Breast epithelium (tissue), 4 donors: Measurements from ENCODE around the gene SLC39A11. TPM values are rescaled to one million over a fixed set of nuclear protein-coding genes. Genes with fewer than 3 reads are reported as not detected.

Experiments used
- DNase-seq, 2 donors: peaks; one replicate each; pipeline ENCODE4 v3.0.0-alpha.2; 2019; ENCODE audit warnings: low spot score in 2 of 2
- H3K27ac ChIP-seq, 2 donors: fragments of 200-600 bp; sonication (generic) in 1 of 2; one replicate each; pipeline ENCODE4 v1.5.1; 2016 to 2019; ENCODE audit warnings: mild to moderate bottlenecking in 1 of 2
- H3K27me3 ChIP-seq, 2 donors: fragments of 200-600 bp; sonication (generic) in 1 of 2; one replicate each; pipeline versions ENCODE4 v1.5.1 to v1.6.0; 2017 to 2019; ENCODE audit warnings: control low read depth in 1 of 2, mild to moderate bottlenecking in 1 of 2
- H3K36me3 ChIP-seq: fragments of 200-600 bp; one replicate; pipeline ENCODE4 v1.5.1; 2019
- H3K4me1 ChIP-seq, 2 donors: fragments of 200-600 bp; sonication (generic); one replicate each; pipeline ENCODE4 v1.5.1; 2016 to 2019; ENCODE audit warnings: control low read depth in 1 of 2
- H3K4me3 ChIP-seq, 3 donors: fragments of 200-600 bp; sonication (generic); 1 replicate in 2 of 3; 2 replicates in 1 of 3; pipeline ENCODE4 v1.5.1; 2016 to 2019; ENCODE audit warnings: mild to moderate bottlenecking in 3 of 3, moderate library complexity in 2 of 3
- H3K9me3 ChIP-seq, 2 donors: fragments of 200-600 bp; sonication (generic) in 1 of 2; one replicate each; pipeline ENCODE4 v1.5.1; 2016 to 2019; ENCODE audit warnings: control low read depth in 1 of 2
- CTCF ChIP-seq, 3 donors: fragments of 450-650 bp; IDR thresholded peaks; one replicate each; pipeline ENCODE4 v1.5.1; 2016 to 2017; ENCODE audit warnings: antibody characterized with exemption in 3 of 3, mild to moderate bottlenecking in 3 of 3, moderate library complexity in 3 of 3
- POLR2A ChIP-seq: fragments of 450-650 bp; IDR thresholded peaks from one replicate; pipeline ENCODE4 v1.6.1; 2016; ENCODE audit warnings: antibody characterized with exemption, mild to moderate bottlenecking, moderate library complexity
- POLR2AphosphoS5 ChIP-seq, 3 donors: sonication (generic); formaldehyde crosslinking; IDR thresholded peaks; one replicate each; pipeline ENCODE4 v1.6.1; 2017; ENCODE audit warnings: antibody characterized with exemption in 3 of 3
- intact Hi-C: fragments of 100-400 bp; cut with DNase I; formaldehyde crosslinking; loops from one replicate; pipeline ENCODE4 v1.15.1; 2023; ENCODE audit warnings: low total_unique reads
- total RNA-seq, 3 donors: library from RNA; depleted of rRNA; stranded (reverse); fragments of >200 nt; gene quantifications; one replicate each; pipeline ENCODE4 v1.1.0, GENCODE V29; 2016

Gene SLC39A11
- total RNA-seq, 3 donors from 2014 or later: 31.8 to 54.6 (median 47.0) TPM

- intact Hi-C loops: loop anchor here (2.0 kb wide), 1 partner anchor 75 kb away; no protein-coding TSS in a partner anchor
- TF ChIP-seq POLR2A: no peak
- no peak for TF ChIP-seq POLR2AphosphoS5 (IDR thresholded peaks at IDR 0.05)
- no peak for TF ChIP-seq CTCF (IDR thresholded peaks at IDR 0.05)
- Histone ChIP-seq H3K36me3 (no peaks in the 10 kb centered on the region), H3K4me3 (no peak overlapping the region), H3K27ac (no peak overlapping the region), H3K9me3 (peaks cover 19% of the 10 kb centered on the region in 2 donors), H3K27me3 (no peaks in the 10 kb centered on the region), H3K4me1 (no peaks in the 10 kb centered on the region)
- no peak for DNase-seq
These were observed 70.7 kb downstream of the SLC39A11 start for GRCh38 chr17:73021771-73022170.

- Histone ChIP-seq H3K9me3 (peaks cover 19% of the 10 kb centered on the region in 2 donors), H3K4me3 (no peak overlapping the region), H3K36me3 (no peaks in the 10 kb centered on the region), H3K4me1 (no peaks in the 10 kb centered on the region), H3K27me3 (no peaks in the 10 kb centered on the region), H3K27ac (no peak overlapping the region)
- TF ChIP-seq POLR2A: no peak
- TF ChIP-seq POLR2AphosphoS5 (IDR thresholded peaks at IDR 0.05): no peak
- no peak for TF ChIP-seq CTCF (IDR thresholded peaks at IDR 0.05)
- no peak for DNase-seq
- intact Hi-C loops: loop anchor here (2.0 kb wide), 1 partner anchor 73 kb away; no protein-coding TSS in a partner anchor
These were observed 72.4 kb downstream of the SLC39A11 start for GRCh38 chr17:73020110-73020509.

DNA sequence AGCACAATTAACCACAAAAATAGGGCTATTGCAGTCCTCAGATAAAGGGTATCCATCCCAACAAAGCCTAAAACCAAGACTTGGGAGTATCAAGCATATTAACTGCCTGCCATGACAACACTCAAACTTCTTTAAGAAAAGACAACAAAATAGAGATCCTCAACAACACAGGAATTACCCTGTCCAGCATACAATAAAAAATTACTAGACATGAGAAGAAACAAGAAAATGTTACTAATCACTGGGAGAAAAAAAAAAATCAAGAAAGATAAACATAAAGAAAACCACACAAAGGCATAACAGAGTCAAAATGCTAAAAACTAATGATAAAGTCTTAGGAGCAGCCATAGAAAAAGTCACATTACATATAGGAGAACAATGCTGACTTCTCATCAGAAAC lies 73.9 kb downstream of the SLC39A11 start:
- no peak for DNase-seq
- no peaks in the 10 kb centered on the region for H3K36me3 ChIP-seq
- intact Hi-C loops: no loop called here
- no peaks in the 10 kb centered on the region for H3K27me3 ChIP-seq
- H3K27ac ChIP-seq: no peak overlapping the region
- H3K4me1 ChIP-seq: no peaks in the 10 kb centered on the region
- no peak overlapping the region for H3K4me3 ChIP-seq
- TF ChIP-seq POLR2AphosphoS5 (IDR thresholded peaks at IDR 0.05) (no peak), CTCF (IDR thresholded peaks at IDR 0.05) (no peak), POLR2A (no peak)
- peaks cover 14 to 19% of the 10 kb centered on the region in 2 donors for H3K9me3 ChIP-seq

- H3K27me3 ChIP-seq: no peaks in the 10 kb centered on the region
- H3K4me1 ChIP-seq: no peaks in the 10 kb centered on the region
- H3K36me3 ChIP-seq: no peaks in the 10 kb centered on the region
- H3K4me3 ChIP-seq: no peak overlapping the region
- H3K27ac ChIP-seq: no peak overlapping the region
- intact Hi-C loops: no loop called here
- DNase-seq: no peak
- TF ChIP-seq POLR2A (no peak), CTCF (IDR thresholded peaks at IDR 0.05) (no peak), POLR2AphosphoS5 (IDR thresholded peaks at IDR 0.05) (no peak)
- H3K9me3 ChIP-seq: peaks cover 13 to 19% of the 10 kb centered on the region in 2 donors
These were observed 74.8 kb downstream of the SLC39A11 start for GRCh38 chr17:73017658-73018057.

DNA sequence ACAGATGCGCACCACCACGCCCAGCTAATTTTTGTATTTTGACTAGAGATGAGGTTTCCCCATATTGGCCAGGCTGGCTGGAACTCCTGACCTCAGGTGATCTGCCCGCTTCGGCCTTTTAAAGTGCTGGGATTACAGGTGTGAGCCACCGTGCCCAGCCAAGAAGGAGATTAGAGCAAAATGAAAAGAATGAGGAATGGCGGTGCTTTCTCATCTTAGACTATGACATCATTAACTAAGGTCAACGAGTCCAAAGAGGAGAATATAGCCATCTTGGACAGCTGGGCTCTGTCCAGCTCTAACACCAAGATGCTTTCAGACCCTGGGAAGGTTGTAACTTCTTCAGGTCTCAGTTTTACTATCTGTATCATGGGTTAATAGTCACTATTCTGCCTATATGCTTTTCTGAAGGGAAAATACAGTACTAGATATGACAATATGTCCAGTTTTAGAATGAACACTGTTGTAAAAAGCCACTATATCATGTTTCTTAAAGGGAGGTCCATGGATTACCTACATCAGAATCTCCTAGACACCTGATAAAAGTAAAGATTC lies 76.7 kb downstream of the SLC39A11 start:
- intact Hi-C loops: no loop called here
- peaks cover 9 to 19% of the 10 kb centered on the region in 2 donors for H3K9me3 ChIP-seq
- H3K4me1 ChIP-seq: no peaks in the 10 kb centered on the region
- no peak overlapping the region for H3K27ac ChIP-seq
- no peak overlapping the region for H3K4me3 ChIP-seq
- DNase-seq: no peak
- H3K27me3 ChIP-seq: no peaks in the 10 kb centered on the region
- TF ChIP-seq CTCF (IDR thresholded peaks at IDR 0.05) (no peak), POLR2AphosphoS5 (IDR thresholded peaks at IDR 0.05) (no peak), POLR2A (no peak)
- H3K36me3 ChIP-seq: no peaks in the 10 kb centered on the region
